HG03575 (cell line): ENCODE data around the gene CHST13.
"Not testable (repeated sequence)": the region's sequence is repeated elsewhere in the genome, so short reads cannot be mapped to it uniquely, and the experiment has no call there.

Source experiments
- ATAC-seq: cut with Tn5 transposase; IDR thresholded peaks from one replicate; pipeline ENCODE4 v1.9.1; 2021; ENCODE audit not compliant: unreplicated experiment, insufficient number of reproducible peaks, low FRiP score; ENCODE audit errors: extremely low read depth

Gene CHST13

GRCh38 chr3:126568776-126569342, 44.9 kb downstream of the CHST13 start:
- no peak for ATAC-seq

GRCh38 chr3:126569390-126569975, 45.5 kb downstream of the CHST13 start:
- no peak for ATAC-seq

GRCh38 chr3:126570103-126570541, 46.2 kb downstream of the CHST13 start:
- no peak for ATAC-seq

GRCh38 chr3:126571078-126571477, 47.1 kb downstream of the CHST13 start:
- ATAC-seq, result no peak

- ATAC-seq, result no peak
Measured at GRCh38 chr3:126573492-126574117, 49.6 kb downstream of the CHST13 start.

GRCh38 chr3:126577261-126577660, 53.3 kb downstream of the CHST13 start:
- no peak for ATAC-seq

- no peak for ATAC-seq
Measured at GRCh38 chr3:126578702-126579101, 54.7 kb downstream of the CHST13 start.

- no peak for ATAC-seq
Measured at GRCh38 chr3:126580746-126581145, 56.8 kb downstream of the CHST13 start.

GRCh38 chr3:126581569-126581968, 57.6 kb downstream of the CHST13 start:
- ATAC-seq, result no peak

GRCh38 chr3:126582311-126582710, 58.4 kb downstream of the CHST13 start:
- ATAC-seq, result no peak

GRCh38 chr3:126591515-126591914, 67.6 kb downstream of the CHST13 start:
- ATAC-seq, result not testable (repeated sequence)
